HUDEP-2 (cell line): Measurements from ENCODE around the gene SCT.

Experiments used
- DNase-seq, 76 experiments: peaks; one replicate each; lab custom pipeline; 2025; ENCODE audit not compliant: unreplicated experiment in 76 of 76; lab: John Stamatoyannopoulos, UW

SCT gene

GRCh38 chr11:645536-645935 is 18.6 kb upstream of the SCT start:
- DNase-seq, result no peak

GRCh38 chr11:643849-644738 is 17.1 kb upstream of the SCT start:
- DNase-seq, result no peak

DNA sequence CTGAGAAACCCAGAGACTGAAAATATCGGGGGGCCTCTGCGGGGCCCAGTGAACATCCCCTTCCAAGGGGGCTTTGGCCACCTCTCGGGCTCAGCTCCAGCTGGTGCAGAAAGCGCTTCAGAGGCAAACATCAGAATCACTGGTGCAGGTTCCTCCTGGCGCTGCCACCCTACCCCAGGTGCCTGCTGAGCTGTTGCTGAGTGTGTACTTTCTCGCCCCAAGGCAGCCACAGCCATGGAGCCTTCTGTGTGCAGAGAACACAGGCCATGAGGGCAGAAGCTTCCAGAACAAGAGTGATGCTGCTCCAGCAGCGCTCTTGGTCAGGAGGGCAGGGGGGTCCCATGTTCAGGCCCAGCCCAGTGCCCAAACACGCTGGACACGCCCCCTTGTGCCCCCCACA is 16.4 kb upstream of the SCT start:
- no peak for DNase-seq

DNA sequence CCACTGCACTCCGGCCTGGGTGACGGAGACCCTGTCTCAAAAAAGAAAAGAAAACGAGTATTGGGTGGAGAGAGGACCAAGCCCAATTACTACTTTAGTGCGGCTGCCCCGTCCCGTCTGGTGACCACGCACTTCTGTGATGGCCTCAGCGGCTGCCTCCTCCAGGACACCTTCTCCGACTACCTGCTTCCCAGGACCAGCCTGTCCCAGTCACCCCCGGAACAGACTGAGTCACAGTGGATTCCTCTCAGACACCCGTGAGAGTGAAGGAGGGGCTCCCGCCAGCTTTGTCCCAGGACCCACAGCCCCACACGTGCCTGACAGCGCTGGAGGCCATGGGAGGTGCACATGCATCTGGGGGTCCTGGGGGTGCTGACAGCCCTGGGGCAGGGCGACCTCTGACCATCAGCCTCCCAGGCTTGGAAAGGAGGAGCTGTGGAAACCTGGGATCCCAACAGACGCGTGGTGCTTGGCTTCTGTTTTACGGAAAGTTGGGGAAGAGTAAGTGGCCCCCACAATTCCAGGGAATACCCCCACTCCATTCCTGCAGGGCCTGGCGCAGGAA is 14.9 kb upstream of the SCT start:
- no peak for DNase-seq

DNA sequence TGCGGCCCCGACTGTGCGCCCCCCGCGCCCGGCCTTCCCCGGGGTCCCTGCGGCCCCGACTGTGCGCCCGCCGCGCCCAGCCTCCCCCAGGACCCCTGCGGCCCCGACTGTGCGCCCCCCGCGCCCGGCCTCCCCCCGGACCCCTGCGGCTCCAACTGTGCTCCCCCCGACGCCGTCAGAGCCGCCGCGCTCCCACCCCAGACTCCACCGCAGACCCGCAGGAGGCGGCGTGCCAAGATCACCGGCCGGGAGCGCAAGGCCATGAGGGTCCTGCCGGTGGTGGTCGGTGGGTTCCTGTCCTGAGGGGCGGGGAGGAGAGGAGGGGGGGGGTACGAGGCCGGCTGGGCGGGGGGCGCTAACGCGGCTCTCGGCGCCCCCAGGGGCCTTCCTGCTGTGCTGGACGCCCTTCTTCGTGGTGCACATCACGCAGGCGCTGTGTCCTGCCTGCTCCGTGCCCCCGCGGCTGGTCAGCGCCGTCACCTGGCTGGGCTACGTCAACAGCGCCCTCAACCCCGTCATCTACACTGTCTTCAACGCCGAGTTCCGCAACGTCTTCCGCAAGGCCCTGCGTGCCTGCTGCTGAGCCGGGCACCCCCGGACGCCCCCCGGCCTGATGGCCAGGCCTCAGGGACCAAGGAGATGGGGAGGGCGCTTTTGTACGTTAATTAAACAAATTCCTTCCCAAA is 13.2 kb upstream of the SCT start:
- DNase-seq, result no peak

GRCh38 chr11:639332-639955 is 12.5 kb upstream of the SCT start:
- no peak for DNase-seq

DNA sequence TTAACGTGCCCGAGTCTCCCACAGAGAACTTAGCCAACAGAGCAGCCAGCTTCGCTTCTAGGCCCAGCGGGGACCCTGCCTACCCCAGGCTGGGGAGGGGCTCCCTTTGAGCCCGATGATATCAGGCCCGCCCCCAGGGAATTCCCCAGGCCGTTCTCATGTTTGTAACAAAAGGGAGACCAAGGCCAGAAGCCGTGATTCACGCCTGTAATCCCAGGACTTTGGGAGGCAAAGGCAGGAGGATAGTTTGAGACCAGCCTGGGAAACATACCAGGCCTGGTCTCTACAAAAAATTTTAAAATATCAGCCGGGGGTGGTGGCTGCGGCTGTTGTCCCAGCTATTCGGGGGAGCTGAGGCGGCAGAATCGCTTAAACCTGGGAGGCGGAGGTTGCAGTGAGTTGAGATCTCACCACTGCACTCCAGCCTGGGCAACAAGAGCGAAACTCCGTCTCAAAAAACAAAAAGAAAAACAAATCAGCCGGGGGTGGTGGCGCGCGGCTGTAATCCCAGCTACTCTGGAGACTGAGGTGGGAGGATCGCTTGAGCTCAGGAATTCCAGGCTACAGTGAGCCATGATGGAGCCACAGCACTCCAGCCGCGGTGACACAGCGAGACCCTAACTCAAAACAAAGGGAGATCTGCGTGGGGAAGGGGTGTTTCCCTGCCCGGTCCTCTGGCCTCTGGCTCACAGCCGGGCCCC is 11.8 kb upstream of the SCT start:
- no peak for DNase-seq

- no peak for DNase-seq
Observed at GRCh38 chr11:637593-638521, 10.9 kb upstream of the SCT start.

DNA sequence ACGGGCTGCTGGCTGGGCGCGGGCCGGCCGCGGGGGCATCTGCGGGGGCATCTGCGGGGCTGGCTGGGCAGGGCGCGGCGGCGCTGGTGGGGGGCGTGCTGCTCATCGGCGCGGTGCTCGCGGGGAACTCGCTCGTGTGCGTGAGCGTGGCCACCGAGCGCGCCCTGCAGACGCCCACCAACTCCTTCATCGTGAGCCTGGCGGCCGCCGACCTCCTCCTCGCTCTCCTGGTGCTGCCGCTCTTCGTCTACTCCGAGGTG is 10.3 kb upstream of the SCT start:
- DNase-seq, result no peak

DNA sequence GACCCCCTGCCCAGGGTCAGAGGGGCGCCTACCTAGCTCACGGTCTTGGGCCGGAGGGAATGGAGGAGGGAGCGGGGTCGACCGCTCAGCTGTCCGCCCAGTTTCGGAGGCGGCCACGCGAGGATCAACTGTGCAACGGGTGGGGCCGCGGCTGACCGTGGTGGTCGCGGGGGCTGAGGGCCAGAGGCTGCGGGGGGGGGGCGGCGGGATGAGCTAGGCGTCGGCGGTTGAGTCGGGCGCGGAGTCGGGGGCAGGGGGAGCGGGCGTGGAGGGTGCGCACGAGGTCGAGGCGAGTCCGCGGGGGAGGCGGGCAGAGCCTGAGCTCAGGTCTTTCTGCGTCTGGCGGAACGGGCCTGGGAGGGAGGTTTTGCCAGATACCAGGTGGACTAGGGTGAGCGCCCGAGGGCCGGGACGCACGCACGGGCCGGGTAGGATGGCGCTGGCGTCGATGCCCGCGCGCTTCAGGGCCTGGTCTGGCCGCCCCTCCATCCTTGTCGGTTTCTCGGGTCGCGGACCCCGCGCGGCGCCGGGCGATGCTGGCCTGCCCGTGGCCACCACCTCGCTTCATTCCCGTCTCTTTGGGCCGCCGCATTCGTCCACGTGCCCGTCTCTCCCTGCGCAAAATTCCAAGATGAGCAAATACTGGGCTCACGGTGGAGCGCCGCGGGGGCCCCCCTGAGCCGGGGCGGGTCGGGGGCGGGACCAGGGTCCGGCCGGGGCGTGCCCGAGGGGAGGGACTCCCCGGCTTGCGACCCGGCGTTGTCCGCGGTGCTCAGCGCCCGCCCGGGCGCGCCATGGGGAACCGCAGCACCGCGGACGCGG is 9.7 kb upstream of the SCT start, which contains the start of gene DRD4:
TSS of gene DRD4 (plus strand) at position 759 of the 822 bp plus-strand sequence. CDS start at position 795, 36 bp downstream.
- no peak for DNase-seq

DNA sequence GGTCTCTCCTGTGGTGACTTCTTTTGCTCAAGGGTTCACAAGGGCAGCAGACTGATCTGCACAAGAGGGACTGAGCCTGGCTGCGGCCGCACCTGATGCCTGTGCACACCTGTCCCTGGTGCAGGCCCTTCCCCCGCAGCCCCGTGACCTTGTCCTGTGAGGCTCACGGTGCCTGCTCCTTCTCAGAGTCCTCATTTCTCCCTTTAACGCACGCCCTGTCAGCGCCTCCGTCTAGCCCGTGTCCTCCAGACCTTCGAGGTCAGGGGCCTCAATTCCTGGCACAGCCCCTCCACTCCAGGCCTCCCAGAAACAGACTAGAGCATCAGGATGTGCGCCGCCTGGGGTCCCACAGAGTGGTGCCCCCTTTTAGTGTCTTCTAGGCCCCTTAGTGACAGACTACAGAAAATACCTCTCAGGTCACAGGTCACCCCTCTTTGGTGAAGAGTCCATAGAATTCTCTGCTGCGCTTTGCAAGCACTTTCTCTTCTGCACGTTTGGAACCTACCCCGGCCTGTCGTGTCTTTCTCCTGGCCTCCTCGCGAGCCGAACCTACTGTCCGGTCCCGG is 9.0 kb upstream of the SCT start:
- no peak for DNase-seq

DNA sequence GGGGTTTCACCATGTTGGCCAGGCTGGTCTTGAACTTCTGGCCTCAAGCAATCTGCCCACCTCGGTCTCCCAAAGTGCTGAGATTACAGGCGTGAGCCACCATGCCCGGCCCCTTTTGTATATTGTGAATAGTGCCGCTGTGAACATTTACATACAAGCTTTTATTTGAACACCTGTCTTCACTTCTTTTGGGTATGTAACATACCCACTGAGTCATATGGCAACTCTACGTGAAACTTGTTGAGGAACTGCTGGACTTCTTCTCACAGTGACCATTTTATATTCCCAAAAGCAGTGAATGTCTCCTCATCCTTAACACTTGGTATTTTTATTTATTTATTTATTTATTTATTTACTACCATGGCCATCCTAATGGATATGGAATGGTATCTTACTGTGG is 3.9 kb upstream of the SCT start:
- no peak for DNase-seq

DNA sequence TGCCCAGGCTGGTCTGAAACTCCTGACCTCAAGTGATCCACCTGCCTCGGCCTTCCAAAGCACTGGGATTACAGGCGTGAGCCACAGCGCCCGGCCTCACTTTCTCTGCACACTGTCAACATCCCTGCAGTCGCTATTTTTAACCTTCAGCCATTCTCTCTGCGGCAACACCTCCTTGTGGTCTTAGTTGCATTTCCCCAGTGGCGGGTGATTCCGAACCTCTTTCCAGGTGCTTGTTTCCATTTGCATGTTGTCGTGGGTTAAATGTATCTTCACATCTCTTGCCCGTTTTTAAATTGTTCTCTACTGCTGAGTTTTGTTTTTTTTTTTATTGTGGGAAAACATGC is 2.2 kb upstream of the SCT start:
- no peak for DNase-seq

DNA sequence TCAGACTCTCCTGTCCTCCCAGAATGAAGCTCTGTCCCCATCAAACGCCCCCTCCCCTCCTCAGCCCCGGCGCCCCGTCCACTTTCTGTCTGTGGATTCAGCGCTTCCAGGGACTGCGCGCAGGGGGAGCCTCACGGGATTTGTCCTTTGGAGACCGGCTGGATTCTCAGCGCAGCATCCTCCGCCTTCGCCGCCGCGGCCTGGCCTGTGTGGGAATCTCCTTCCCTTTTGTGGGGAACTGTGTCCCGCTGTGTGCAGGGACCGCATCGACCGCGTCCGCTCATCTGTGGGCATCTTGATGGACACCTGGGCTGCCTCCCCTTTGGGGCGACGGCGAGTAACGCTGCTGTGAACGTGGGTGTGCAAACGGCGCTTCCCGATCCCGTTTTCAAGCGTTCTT is 1.1 kb upstream of the SCT start:
- DNase-seq, result no peak

DNA sequence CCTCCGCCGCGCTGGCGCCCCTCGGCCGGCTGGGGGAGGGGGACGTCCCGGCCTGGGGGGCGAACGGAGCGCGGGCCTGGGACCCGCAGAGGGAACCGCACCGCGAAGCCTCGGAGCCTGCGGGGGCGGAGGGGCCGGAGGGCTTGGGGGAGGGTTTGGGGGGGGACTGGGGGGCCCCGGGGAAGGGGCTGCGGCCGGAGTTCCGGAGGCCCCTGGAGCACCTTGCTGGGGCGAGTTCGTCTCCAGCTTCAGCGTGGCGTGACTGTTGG is 261 bp upstream of the SCT start:
- no peak for DNase-seq

- no peak for DNase-seq
Observed at GRCh38 chr11:625636-626268, 1.2 kb downstream of the SCT start.

- no peak for DNase-seq
Observed at GRCh38 chr11:624705-625635, 2.0 kb downstream of the SCT start, which contains the start of gene CDHR5. Gene CDHR5, minus strand, starts transcription at chr11:624955. Its CDS starts 53 bp downstream, at chr11:624902.
